PC-3 (cell line): ENCODE data around the gene FCF1.

Experiments
- EZH2 ChIP-seq: fragments of 300-600 bp; sonication (generic); IDR thresholded peaks from one replicate; pipeline ENCODE4 v1.6.1; 2017; ENCODE audit warnings: antibody characterized with exemption, mild to moderate bottlenecking, low read length; ENCODE audit not compliant: unreplicated experiment
- TF ChIP-seq, protein P1 (sequence below): fragments of 300-600 bp; sonication (generic); conservative IDR thresholded peaks from 2 replicates; pipeline ENCODE4 v1.5.1; 2017; ENCODE audit warnings: antibody characterized with exemption, low read depth, mild to moderate bottlenecking, low read length

DNA sequence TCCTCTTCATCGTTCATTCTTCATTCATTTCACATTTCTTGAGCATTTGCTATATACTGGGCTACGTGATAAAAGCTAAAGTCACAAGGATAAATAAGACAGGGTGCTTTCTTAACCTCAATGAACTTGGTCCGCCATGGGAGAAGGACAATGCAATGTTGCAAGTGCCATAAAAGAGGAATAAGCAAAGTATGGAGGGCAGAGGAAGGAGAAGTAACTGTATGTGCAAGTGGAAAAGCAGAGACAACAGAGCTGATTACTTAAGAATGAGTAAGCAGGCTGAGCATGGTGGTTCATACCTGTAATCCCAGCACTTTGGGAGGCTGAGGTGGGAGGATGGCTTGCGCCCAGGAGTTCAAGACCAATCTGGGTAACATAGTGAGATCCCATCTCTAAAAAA is 14.5 kb upstream of the FCF1 start:
- TF ChIP-seq EZH2, result no peak
- TF ChIP-seq, protein P1, sequence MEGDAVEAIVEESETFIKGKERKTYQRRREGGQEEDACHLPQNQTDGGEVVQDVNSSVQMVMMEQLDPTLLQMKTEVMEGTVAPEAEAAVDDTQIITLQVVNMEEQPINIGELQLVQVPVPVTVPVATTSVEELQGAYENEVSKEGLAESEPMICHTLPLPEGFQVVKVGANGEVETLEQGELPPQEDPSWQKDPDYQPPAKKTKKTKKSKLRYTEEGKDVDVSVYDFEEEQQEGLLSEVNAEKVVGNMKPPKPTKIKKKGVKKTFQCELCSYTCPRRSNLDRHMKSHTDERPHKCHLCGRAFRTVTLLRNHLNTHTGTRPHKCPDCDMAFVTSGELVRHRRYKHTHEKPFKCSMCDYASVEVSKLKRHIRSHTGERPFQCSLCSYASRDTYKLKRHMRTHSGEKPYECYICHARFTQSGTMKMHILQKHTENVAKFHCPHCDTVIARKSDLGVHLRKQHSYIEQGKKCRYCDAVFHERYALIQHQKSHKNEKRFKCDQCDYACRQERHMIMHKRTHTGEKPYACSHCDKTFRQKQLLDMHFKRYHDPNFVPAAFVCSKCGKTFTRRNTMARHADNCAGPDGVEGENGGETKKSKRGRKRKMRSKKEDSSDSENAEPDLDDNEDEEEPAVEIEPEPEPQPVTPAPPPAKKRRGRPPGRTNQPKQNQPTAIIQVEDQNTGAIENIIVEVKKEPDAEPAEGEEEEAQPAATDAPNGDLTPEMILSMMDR, result no peak
